Mesendoderm (in vitro differentiated cells): ENCODE results near the gene SRGAP3.

Experiments used
- DNase-seq: peaks from one replicate; pipeline ENCODE4 v3.0.0; 2013
- H2AK5ac ChIP-seq: 2 replicates; pipeline ENCODE4 v1.6.1; 2013; ENCODE audit warnings: low read length, inconsistent platforms
- H2BK120ac ChIP-seq: 2 replicates; pipeline ENCODE4 v1.6.1; 2013; ENCODE audit warnings: low read depth, mild to moderate bottlenecking, low read length, moderate library complexity, mixed read lengths
- H2BK15ac ChIP-seq: replicated peaks from 2 replicates; pipeline ENCODE4 v1.6.1; 2013; ENCODE audit warnings: low read depth, mild to moderate bottlenecking, moderate library complexity
- H2BK5ac ChIP-seq: 2 replicates; pipeline ENCODE4 v1.6.1; 2013; ENCODE audit warnings: low read length, inconsistent platforms
- H3K18ac ChIP-seq: 2 replicates; pipeline ENCODE4 v1.6.1; 2013; ENCODE audit warnings: mild to moderate bottlenecking, low read length, mixed read lengths
- H3K23ac ChIP-seq: one replicate; pipeline ENCODE4 v1.6.1; 2013; ENCODE audit warnings: low read length
- H3K27ac ChIP-seq: 2 replicates; pipeline ENCODE4 v1.5.1; 2013; ENCODE audit warnings: low read depth, mild to moderate bottlenecking, inconsistent platforms, low read length, moderate library complexity
- H3K27me3 ChIP-seq: 2 replicates; pipeline ENCODE4 v1.6.1; 2013; ENCODE audit warnings: low read length, control low read depth, mild to moderate bottlenecking, inconsistent platforms; ENCODE audit not compliant: insufficient read depth, poor library complexity
- H3K36me3 ChIP-seq: 2 replicates; pipeline ENCODE4 v1.6.1; 2013; ENCODE audit warnings: low read length, inconsistent platforms; ENCODE audit not compliant: control insufficient read depth, insufficient read depth
- H3K4ac ChIP-seq: one replicate; pipeline ENCODE4 v1.6.1; 2013; ENCODE audit warnings: low read depth, mild to moderate bottlenecking, low read length, moderate library complexity
- H3K4me1 ChIP-seq: 2 replicates; pipeline ENCODE4 v1.6.1; 2013; ENCODE audit warnings: low read depth, low read length, inconsistent platforms; ENCODE audit not compliant: control insufficient read depth
- H3K4me2 ChIP-seq: 2 replicates; pipeline ENCODE4 v1.6.1; 2013; ENCODE audit warnings: low read length
- H3K4me3 ChIP-seq: 2 replicates; pipeline ENCODE4 v1.5.1; 2013; ENCODE audit warnings: mild to moderate bottlenecking, low read length
- H3K56ac ChIP-seq: one replicate; pipeline ENCODE4 v1.6.1; 2013; ENCODE audit warnings: low read length
- H3K79me1 ChIP-seq: 2 replicates; pipeline ENCODE4 v1.6.1; 2013; ENCODE audit warnings: low read length, inconsistent platforms
- H3K79me2 ChIP-seq: 2 replicates; pipeline ENCODE4 v1.6.1; 2013; ENCODE audit warnings: mild to moderate bottlenecking, low read length; ENCODE audit not compliant: control insufficient read depth, insufficient read depth
- H3K9ac ChIP-seq: 2 replicates; pipeline ENCODE4 v1.6.1; 2013; ENCODE audit warnings: low read length, inconsistent platforms
- H4K5ac ChIP-seq: one replicate; pipeline ENCODE4 v1.6.1; 2013; ENCODE audit warnings: low read length
- H4K8ac ChIP-seq: one replicate; pipeline ENCODE4 v1.6.1; 2013; ENCODE audit warnings: low read depth, mild to moderate bottlenecking, control low read depth, low read length, moderate library complexity
- WGBS: extraction: QIAGEN DNeasy Blood & Tissue Kit; methylation state at CpG from one replicate; pipeline ENCODE4 v1.1.7; 2013; ENCODE audit warnings: low lambda C conversion rate, missing lambda C conversion rate; ENCODE audit not compliant: insufficient coverage; ENCODE audit errors: extremely low coverage; 5-methylcytosine and 5-hydroxymethylcytosine counted together

The SRGAP3 gene

DNA sequence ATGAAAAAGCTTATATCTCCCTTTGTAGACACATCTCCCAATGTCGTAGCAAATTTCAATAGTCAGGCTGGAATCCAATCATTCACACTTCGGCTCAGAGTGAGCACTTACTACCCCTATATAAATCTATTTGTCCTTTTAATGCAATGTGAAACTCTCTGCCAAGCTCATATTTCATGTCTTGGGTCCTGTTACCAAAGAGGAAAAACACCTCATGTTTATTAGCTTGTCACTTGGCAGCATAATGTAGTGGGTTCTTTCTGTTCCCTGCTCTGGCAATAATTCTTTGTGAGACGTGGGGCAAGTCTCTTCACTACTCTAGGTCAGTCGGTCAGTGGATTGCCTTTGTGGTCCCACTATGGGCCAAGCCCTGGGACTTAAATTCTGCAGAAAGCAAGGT, 107.1 kb downstream of the SRGAP3 start:
- no peak overlapping the region for H4K8ac ChIP-seq
- H3K9ac ChIP-seq = no peak overlapping the region
- H4K5ac ChIP-seq = no peak overlapping the region
- H3K18ac ChIP-seq = no peak overlapping the region
- H3K4me3 ChIP-seq = no peak overlapping the region
- no peak overlapping the region for H3K23ac ChIP-seq
- H2BK120ac ChIP-seq = no peak overlapping the region
- H3K4me1 ChIP-seq = no peaks in the 10 kb centered on the region
- no peak overlapping the region for H3K4ac ChIP-seq
- H2BK5ac ChIP-seq = no peak overlapping the region
- H3K4me2 ChIP-seq = no peak overlapping the region
- no peaks in the 10 kb centered on the region for H3K27me3 ChIP-seq
- no peak overlapping the region for H2AK5ac ChIP-seq
- no peak overlapping the region for H3K27ac ChIP-seq
- H3K56ac ChIP-seq = no peak overlapping the region
- DNase-seq = no peak
- no peaks in the 10 kb centered on the region for H3K79me1 ChIP-seq
- no peaks in the 10 kb centered on the region for H3K79me2 ChIP-seq
- no peaks in the 10 kb centered on the region for H3K36me3 ChIP-seq
- no CpG with 5 or more reads among the region's 4 CpGs for WGBS
- H2BK15ac ChIP-seq = no peak overlapping the region

DNA sequence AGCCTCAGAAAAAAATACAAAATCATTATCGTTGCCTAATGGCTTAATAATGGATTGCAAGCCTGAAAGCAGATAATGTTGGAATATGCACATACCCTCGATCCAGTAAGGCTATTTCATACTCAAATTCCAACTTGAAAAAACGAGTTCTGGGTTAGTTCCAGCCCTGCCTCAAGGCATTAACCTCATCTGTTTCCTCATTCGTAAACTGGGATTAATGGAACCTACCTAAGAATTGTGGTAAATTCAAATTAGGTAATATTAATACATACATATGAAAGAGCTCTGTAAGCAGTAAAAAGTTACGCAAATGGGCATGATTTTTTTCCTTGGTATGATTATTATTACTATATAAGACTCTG, 107.5 kb downstream of the SRGAP3 start:
- Histone ChIP-seq H3K27ac (no peak overlapping the region), H3K18ac (no peak overlapping the region), H2AK5ac (no peak overlapping the region), H3K9ac (no peak overlapping the region), H4K8ac (no peak overlapping the region), H2BK5ac (no peak overlapping the region), H3K79me1 (no peaks in the 10 kb centered on the region), H2BK120ac (no peak overlapping the region), H4K5ac (no peak overlapping the region), H3K79me2 (no peaks in the 10 kb centered on the region), H3K4me3 (no peak overlapping the region), H3K4ac (no peak overlapping the region), H3K56ac (no peak overlapping the region), H3K23ac (no peak overlapping the region), H3K36me3 (no peaks in the 10 kb centered on the region), H3K4me2 (no peak overlapping the region), H3K4me1 (no peaks in the 10 kb centered on the region), H3K27me3 (no peaks in the 10 kb centered on the region), H2BK15ac (no peak overlapping the region)
- WGBS = no CpG with 5 or more reads among the region's 5 CpGs
- DNase-seq = no peak

DNA sequence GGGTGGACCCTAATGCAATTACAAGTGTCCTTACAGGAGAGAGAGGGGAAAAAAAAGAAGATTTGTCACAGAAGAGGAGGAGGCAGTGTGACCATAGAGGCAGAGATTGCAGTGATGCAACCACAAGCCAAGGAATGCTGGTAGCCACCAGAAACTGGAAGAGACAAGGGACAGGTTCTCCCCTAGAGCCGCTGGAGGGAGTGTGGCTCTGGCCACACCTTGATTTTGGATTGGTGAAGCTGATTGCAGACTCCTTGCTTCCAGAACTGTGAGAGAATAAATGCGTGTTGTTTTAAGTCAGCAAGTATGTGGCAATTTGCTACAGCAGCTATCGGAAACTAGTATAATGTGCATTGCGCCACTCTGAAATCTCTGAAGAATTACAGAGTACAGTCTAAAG, 110.1 kb downstream of the SRGAP3 start:
- Histone ChIP-seq H2BK15ac (no peak overlapping the region), H3K27me3 (no peaks in the 10 kb centered on the region)

DNA sequence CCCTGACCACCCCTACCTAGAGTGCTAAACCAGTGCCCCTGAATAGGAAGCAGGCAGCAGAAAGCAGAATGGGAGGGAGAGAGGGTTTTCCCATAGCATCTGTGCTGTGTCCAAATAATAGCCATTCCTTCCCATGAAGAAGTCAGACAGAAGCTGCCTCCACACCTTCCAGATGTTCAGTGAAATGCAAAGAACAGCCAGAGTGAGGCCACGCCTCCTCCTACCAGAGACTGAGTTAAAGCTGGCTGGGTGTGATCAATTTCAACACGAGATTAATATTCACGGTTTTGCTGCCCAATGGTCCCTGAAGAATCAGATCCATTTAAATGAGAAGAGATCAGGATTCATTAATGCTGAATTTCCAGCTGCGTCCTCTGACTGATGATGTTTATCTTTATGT, 111.8 kb downstream of the SRGAP3 start:
- Histone ChIP-seq H2AK5ac (no peak overlapping the region), H3K36me3 (no peaks in the 10 kb centered on the region), H3K79me2 (no peaks in the 10 kb centered on the region), H3K4ac (no peak overlapping the region), H3K79me1 (no peaks in the 10 kb centered on the region), H3K4me3 (no peak overlapping the region), H4K8ac (no peak overlapping the region), H2BK5ac (no peak overlapping the region), H3K27me3 (no peaks in the 10 kb centered on the region), H4K5ac (no peak overlapping the region), H3K4me2 (no peak overlapping the region), H2BK15ac (no peak overlapping the region), H3K56ac (no peak overlapping the region), H2BK120ac (no peak overlapping the region), H3K18ac (no peak overlapping the region), H3K27ac (no peak overlapping the region), H3K9ac (no peak overlapping the region), H3K4me1 (no peaks in the 10 kb centered on the region), H3K23ac (no peak overlapping the region)
- no CpG with 5 or more reads among the region's 4 CpGs for WGBS
- no peak for DNase-seq

More for the DNA sequence above, 110.1 kb downstream of the SRGAP3 start:
- Histone ChIP-seq H3K4me2 (no peak overlapping the region), H3K79me2 (no peaks in the 10 kb centered on the region), H3K4ac (no peak overlapping the region), H3K23ac (no peak overlapping the region), H2AK5ac (no peak overlapping the region), H2BK120ac (no peak overlapping the region), H4K8ac (no peak overlapping the region), H3K18ac (no peak overlapping the region), H3K4me3 (no peak overlapping the region), H3K56ac (no peak overlapping the region), H3K27ac (no peak overlapping the region), H2BK5ac (no peak overlapping the region), H3K9ac (no peak overlapping the region), H3K79me1 (no peaks in the 10 kb centered on the region), H4K5ac (no peak overlapping the region), H3K4me1 (no peaks in the 10 kb centered on the region), H3K36me3 (no peaks in the 10 kb centered on the region)
- no CpG with 5 or more reads among the region's 4 CpGs for WGBS
- no peak for DNase-seq

DNA sequence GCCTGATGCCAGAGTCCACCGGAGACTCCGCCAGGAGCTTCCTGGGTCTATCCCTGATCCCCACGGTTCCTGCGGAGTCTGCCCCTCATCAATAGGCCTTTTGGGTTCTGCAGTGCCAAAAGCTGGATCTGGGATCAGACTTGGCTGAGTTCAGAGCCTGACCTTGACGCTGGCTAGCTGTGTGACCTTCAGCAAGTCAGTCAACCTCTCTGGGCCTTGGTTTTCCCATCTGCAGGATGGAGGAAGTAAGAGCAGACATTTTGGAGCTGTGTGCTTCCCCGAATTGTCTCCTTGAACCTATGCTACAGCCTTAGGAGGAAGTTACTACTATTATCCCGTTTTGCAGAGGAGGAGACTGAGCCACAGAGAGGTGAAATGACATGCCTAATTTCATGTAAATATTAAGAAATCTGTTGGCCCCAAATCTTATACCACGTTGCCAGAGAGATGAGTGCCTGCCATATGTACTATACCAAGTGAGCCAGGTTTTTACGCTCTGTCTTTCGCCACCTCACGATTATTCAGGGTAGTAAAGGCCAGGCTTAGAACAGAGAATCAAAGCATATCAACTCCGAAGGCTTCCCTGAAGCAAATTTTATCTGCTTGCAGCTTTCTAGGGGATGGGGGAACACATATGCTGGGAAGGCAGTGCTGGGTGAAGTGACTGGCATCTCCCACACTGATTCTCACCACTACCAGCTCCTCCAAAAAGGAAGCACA, 112.5 kb downstream of the SRGAP3 start:
- no peaks in the 10 kb centered on the region for H3K79me2 ChIP-seq
- no peaks in the 10 kb centered on the region for H3K4me1 ChIP-seq
- no peak overlapping the region for H3K18ac ChIP-seq

DNA sequence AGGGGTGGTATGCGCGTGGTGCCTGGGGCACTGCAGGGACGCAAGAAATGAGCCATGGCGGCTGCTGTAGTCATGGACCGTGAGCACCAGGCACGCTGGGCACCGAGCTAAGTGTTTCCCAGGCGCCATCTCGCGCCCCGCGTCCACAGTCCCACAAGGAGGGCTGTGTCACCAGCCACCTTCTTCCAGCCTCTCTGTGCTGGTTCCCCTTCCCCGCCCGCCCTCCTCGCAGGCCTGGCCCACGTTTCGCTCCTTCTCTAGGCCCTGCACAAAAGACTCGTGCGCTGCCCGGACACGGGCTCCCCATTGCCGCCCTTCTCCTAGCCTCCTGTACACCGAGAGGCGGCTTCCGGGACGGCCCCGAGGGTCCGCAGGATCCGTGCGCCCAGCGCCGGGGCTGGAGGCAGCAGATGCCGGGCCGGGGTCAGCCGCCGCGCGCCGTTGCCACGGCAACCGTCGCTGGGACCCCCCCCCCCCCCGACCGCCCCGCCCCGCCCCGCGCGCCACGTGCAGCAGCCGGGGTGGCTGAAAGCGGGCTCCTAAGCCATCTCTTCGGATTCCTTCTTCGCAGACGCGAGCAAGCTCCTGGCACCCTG, 113.4 kb downstream of the SRGAP3 start:
- Histone ChIP-seq H3K79me2 (no peaks in the 10 kb centered on the region), H3K4ac (no peak overlapping the region), H2AK5ac (no peak overlapping the region), H3K56ac (peak overlapping the region; percentile 61), H2BK5ac (no peak overlapping the region), H3K23ac (no peak overlapping the region), H3K4me1 (no peaks in the 10 kb centered on the region), H3K4me2 (peak overlapping the region; percentile 26), H2BK15ac (no peak overlapping the region), H3K79me1 (no peaks in the 10 kb centered on the region), H3K27ac (no peak overlapping the region), H4K8ac (no peak overlapping the region), H3K36me3 (no peaks in the 10 kb centered on the region), H3K9ac (peak overlapping the region; percentile 41), H3K4me3 (no peak overlapping the region), H3K18ac (peak overlapping the region; percentile 47), H3K27me3 (no peaks in the 10 kb centered on the region), H2BK120ac (no peak overlapping the region), H4K5ac (no peak overlapping the region)
- DNase-seq = peak; percentile 55
- no CpG with 5 or more reads among the region's 56 CpGs for WGBS

More for the DNA sequence above, 112.5 kb downstream of the SRGAP3 start:
- Histone ChIP-seq H2BK15ac (no peak overlapping the region), H4K8ac (no peak overlapping the region), H3K56ac (peak overlapping the region; percentile 29), H2BK120ac (no peak overlapping the region), H3K79me1 (no peaks in the 10 kb centered on the region), H3K23ac (no peak overlapping the region), H3K27ac (no peak overlapping the region), H3K9ac (no peak overlapping the region), H3K4ac (no peak overlapping the region), H4K5ac (no peak overlapping the region), H3K4me2 (no peak overlapping the region), H3K36me3 (no peaks in the 10 kb centered on the region), H3K27me3 (no peaks in the 10 kb centered on the region), H3K4me3 (no peak overlapping the region), H2AK5ac (no peak overlapping the region), H2BK5ac (no peak overlapping the region)
- no peak for DNase-seq
- WGBS = no CpG with 5 or more reads among the region's 12 CpGs
